Panc1 (cell line): ENCODE data around the gene KRT12. TPM values are rescaled to one million over a fixed set of nuclear protein-coding genes. Genes with fewer than 3 reads are reported as not detected.

Experiments
- ATAC-seq: fragments of 200-7000 bp; cut with Tn5 transposase; 2 replicates; pipeline ENCODE4 v1.9.1; 2020; ENCODE audit warnings: mild to moderate bottlenecking, moderate library complexity
- BruUV-seq: library from RNA; stranded (reverse); fragments of 400-500 nt; replicated peaks from 2 replicates; lab custom pipeline; 2021; lab: Mats Ljungman, UMichigan
- CTCF ChIA-PET: fragments of 300-600 bp; sonication (Branson Sonifier 250); formaldehyde crosslinking; loops from one replicate; lab custom pipeline; 2022; ENCODE audit warnings: antibody characterized with exemption; lab: Charles Lee
- POLR2A ChIA-PET: fragments of 300-600 bp; sonication (Branson Sonifier 250); formaldehyde crosslinking; loops from one replicate; lab custom pipeline; 2022; ENCODE audit warnings: antibody characterized with exemption; lab: Charles Lee
- DNase-seq: peaks from one replicate; pipeline ENCODE4 v3.0.0-alpha.2; 2010; ENCODE audit warnings: low read depth, low spot score
- H3K27ac ChIP-seq: 2 replicates; pipeline ENCODE4 v1.5.1; 2011; ENCODE audit warnings: mild to moderate bottlenecking, low read length, inconsistent platforms
- H3K27me3 ChIP-seq: fragments of 200-500 bp; sonication (Bioruptor generic); 2 replicates; pipeline ENCODE4 v1.6.0; 2014; ENCODE audit warnings: low read length, inconsistent platforms; ENCODE audit not compliant: control insufficient read depth, insufficient read depth
- H3K36me3 ChIP-seq: fragments of 200-500 bp; sonication (Bioruptor generic); 2 replicates; pipeline ENCODE4 v1.5.1; 2014; ENCODE audit warnings: inconsistent platforms, mild to moderate bottlenecking, low read length, moderate library complexity; ENCODE audit not compliant: control insufficient read depth, insufficient read depth
- H3K4me1 ChIP-seq: 2 replicates; pipeline ENCODE4 v1.5.1; 2011; ENCODE audit warnings: inconsistent platforms, mild to moderate bottlenecking, low read length, moderate library complexity; ENCODE audit not compliant: control insufficient read depth, insufficient read depth
- H3K4me3 ChIP-seq, 2 experiments: 2 replicates each; pipeline ENCODE4 v1.5.1; 2011 to 2012; ENCODE audit warnings: low read depth in 2 of 2, low read length in 2 of 2, mild to moderate bottlenecking in 2 of 2, inconsistent platforms in 1 of 2, moderate library complexity in 1 of 2
- H3K9me3 ChIP-seq: fragments of 200-500 bp; sonication (Bioruptor generic); 2 replicates; pipeline ENCODE4 v1.5.1; 2014; ENCODE audit warnings: low read depth, mild to moderate bottlenecking, inconsistent platforms, low read length, moderate library complexity; ENCODE audit not compliant: control insufficient read depth, insufficient read depth
- CTCF ChIP-seq: fragments of 450-650 bp; IDR thresholded peaks from 2 replicates; pipeline ENCODE4 v1.5.1; 2017; ENCODE audit warnings: mild to moderate bottlenecking
- POLR2AphosphoS5 ChIP-seq: IDR thresholded peaks from 2 replicates; pipeline ENCODE4 v1.6.1; 2012; ENCODE audit warnings: mild to moderate bottlenecking, low read depth, low read length, moderate library complexity
- REST ChIP-seq, 2 experiments: IDR thresholded peaks; 2 replicates each; pipeline ENCODE4 v1.6.1; 2011 to 2012; ENCODE audit warnings: low read depth in 2 of 2, control low read depth in 1 of 2, low read length in 1 of 2, mild to moderate bottlenecking in 1 of 2, moderate library complexity in 1 of 2; ENCODE audit not compliant: insufficient read depth in 1 of 2
- SIN3A ChIP-seq: IDR thresholded peaks from 2 replicates; pipeline ENCODE4 v1.6.1; 2012; ENCODE audit warnings: low read depth, mild to moderate bottlenecking, low read length, moderate library complexity, borderline replicate concordance; ENCODE audit not compliant: insufficient read depth
- TCF7L2 ChIP-seq: IDR thresholded peaks from 2 replicates; pipeline ENCODE4 v1.6.1; 2011; ENCODE audit warnings: mild to moderate bottlenecking, low read depth, low read length, inconsistent platforms
- in situ Hi-C: cut with HindIII; loops from 2 replicates; pipeline ENCODE4 v1.10.0; 2016; ENCODE audit warnings: low sequenced_read_pairs, low pct_unique_long_range_greater_than_20kb
- intact Hi-C: fragments of 100-400 bp; cut with micrococcal nuclease; formaldehyde crosslinking; loops from one replicate; pipeline ENCODE4 v1.10.0; 2022; ENCODE audit not compliant: unreplicated experiment
- total RNA-seq: library from RNA; stranded (reverse); gene quantifications from one replicate; pipeline ENCODE4 v1.2.1, GENCODE V29; 2021; ENCODE audit not compliant: unreplicated experiment

KRT12 gene
- total RNA-seq, 1 experiment from 2014 or later: not detected

GRCh38 chr17:40812639-40813038 lies 54.4 kb downstream of the KRT12 start:
- Histone ChIP-seq H3K27me3 (peaks cover 3% of the 10 kb centered on the region; the same call in 1 of the 2 replicates), H3K4me3 (no peak overlapping the region), H3K4me1 (no peaks in the 10 kb centered on the region), H3K27ac (no peak overlapping the region), H3K36me3 (no peaks in the 10 kb centered on the region), H3K9me3 (no peaks in the 10 kb centered on the region)
- ATAC-seq (no peak), DNase-seq (no peak)
- intact Hi-C loops (no loop called here), in situ Hi-C loops (no loop called here)
- TF ChIP-seq TCF7L2 (no peak), CTCF (no peak), SIN3A (no peak), POLR2AphosphoS5 (no peak), REST (IDR thresholded peaks at IDR 0.05; ENCODE audit: insufficient read depth in 1 of 2, low read depth in 2 of 2, low read length in 1 of 2) (no peak)
- ChIA-PET POLR2A (no interaction called here), CTCF (no interaction called here)
- no TSS peak for BruUV-seq

Other genes with a start within 250 kb of the KRT12 start
- 129 TPM for gene SMARCE1, start 219.4 kb downstream of the KRT12 start, total RNA-seq
- gene KRT222, start 202.0 kb downstream of the KRT12 start, total RNA-seq: not detected
- gene KRT24, start 163.5 kb downstream of the KRT12 start, total RNA-seq: not detected
- gene KRT25, start 111.9 kb downstream of the KRT12 start, total RNA-seq: not detected
- gene KRT26, start 95.0 kb downstream of the KRT12 start, total RNA-seq: not detected
- not detected for gene KRT27, start 84.7 kb downstream of the KRT12 start, total RNA-seq
- not detected for gene KRT28, start 67.3 kb downstream of the KRT12 start, total RNA-seq
- 70.8 TPM for gene KRT10, start 44.6 kb downstream of the KRT12 start, total RNA-seq
- gene KRT20, start 18.0 kb upstream of the KRT12 start, total RNA-seq: 0.13 TPM
- gene KRT23, start 70.4 kb upstream of the KRT12 start, total RNA-seq: not detected
- gene KRT39, start 99.7 kb upstream of the KRT12 start, total RNA-seq: not detected
- not detected for gene KRT40, start 117.1 kb upstream of the KRT12 start, total RNA-seq
- not detected for gene KRTAP3-3, start 126.9 kb upstream of the KRT12 start, total RNA-seq
- not detected for gene KRTAP3-2, start 132.7 kb upstream of the KRT12 start, total RNA-seq
- not detected for gene KRTAP3-1, start 141.9 kb upstream of the KRT12 start, total RNA-seq
- not detected for gene KRTAP1-5, start 160.0 kb upstream of the KRT12 start, total RNA-seq
- not detected for gene KRTAP1-4, start 163.0 kb upstream of the KRT12 start, total RNA-seq
- not detected for gene KRTAP1-3, start 167.7 kb upstream of the KRT12 start, total RNA-seq
- gene KRTAP1-1, start 174.2 kb upstream of the KRT12 start, total RNA-seq: not detected
- gene KRTAP2-1, start 180.1 kb upstream of the KRT12 start, total RNA-seq: not detected
- not detected for gene KRTAP2-2, start 188.0 kb upstream of the KRT12 start, total RNA-seq
- gene KRTAP2-3, start 192.9 kb upstream of the KRT12 start, total RNA-seq: not detected
- gene KRTAP2-4, start 198.7 kb upstream of the KRT12 start, total RNA-seq: not detected
- not detected for gene KRTAP4-7, start 216.9 kb upstream of the KRT12 start, total RNA-seq
- not detected for gene KRTAP4-8, start 230.9 kb upstream of the KRT12 start, total RNA-seq
- not detected for gene KRTAP4-16, start 235.0 kb upstream of the KRT12 start, total RNA-seq
- gene KRTAP4-9, start 238.2 kb upstream of the KRT12 start, total RNA-seq: not detected